SK-N-SH (cell line): ENCODE measurements around the gene MTHFD1L. TPM values are rescaled to one million over a fixed set of nuclear protein-coding genes. Genes with fewer than 3 reads are reported as not detected.

Source experiments
- CTCF ChIA-PET: fragments of 300-600, 350-600 bp; formaldehyde crosslinking; extraction: SDS; loops from one replicate; lab custom pipeline; 2021; lab: Yijun Ruan, JAX
- POLR2A ChIA-PET: fragments of 350-600 bp; sonication (Branson Sonifier 250); formaldehyde crosslinking; extraction: SDS; loops from one replicate; lab custom pipeline; 2020; ENCODE audit warnings: antibody characterized with exemption, inconsistent platforms; lab: Yijun Ruan, JAX
- DNase-seq: peaks from one replicate; pipeline ENCODE4 v3.0.0; 2012
- H2AFZ ChIP-seq: fragments of 200-600 bp; sonication (generic); 2 replicates; pipeline ENCODE4 v1.8.1; 2016; ENCODE audit warnings: antibody characterized with exemption, mild to moderate bottlenecking, low read depth
- H3F3A ChIP-seq: fragments of 200-600 bp; sonication (generic); replicated peaks from 2 replicates; pipeline ENCODE3; 2016; ENCODE audit warnings: antibody characterized with exemption, mild to moderate bottlenecking; ENCODE audit not compliant: insufficient read depth
- H3K27ac ChIP-seq, 2 experiments: fragments of 200-500 bp in 1 of 2; fragments of 200-600 bp in 1 of 2; sonication (Bioruptor generic) in 1 of 2; sonication (generic), shearing (Covaris generic) in 1 of 2; 2 replicates each; pipeline versions ENCODE4 v1.5.1 to v1.6.1; 2014 to 2016; ENCODE audit warnings: low read depth in 2 of 2, inconsistent platforms in 1 of 2, low read length in 1 of 2, mild to moderate bottlenecking in 1 of 2, mixed read lengths in 1 of 2
- H3K27me3 ChIP-seq: fragments of 200-600 bp; sonication (generic), shearing (Covaris generic); 2 replicates; pipeline ENCODE4 v1.6.1; 2016; ENCODE audit warnings: mixed run types; ENCODE audit not compliant: insufficient read depth
- H3K36me3 ChIP-seq, 2 experiments: fragments of 200-500 bp in 1 of 2; fragments of 200-600 bp in 1 of 2; sonication (Bioruptor generic) in 1 of 2; sonication (generic) in 1 of 2; replicated peaks in 1 of 2; 2 replicates each; pipeline versions ENCODE3 to v1.5.1; 2014 to 2016; ENCODE audit warnings: low read length in 1 of 2, mild to moderate bottlenecking in 1 of 2; ENCODE audit not compliant: insufficient read depth in 2 of 2, control insufficient read depth in 1 of 2
- H3K4me1 ChIP-seq, 2 experiments: fragments of 200-500 bp in 1 of 2; fragments of 200-600 bp in 1 of 2; sonication (Bioruptor generic) in 1 of 2; sonication (generic), shearing (Covaris generic) in 1 of 2; 2 replicates each; pipeline versions ENCODE4 v1.5.1 to v1.6.1; 2014 to 2016; ENCODE audit warnings: low read depth in 1 of 2, low read length in 1 of 2, mixed run types in 1 of 2; ENCODE audit not compliant: insufficient read depth in 2 of 2, control insufficient read depth in 1 of 2
- H3K4me2 ChIP-seq: fragments of 200-600 bp; sonication (generic), shearing (Covaris generic); 2 replicates; pipeline ENCODE4 v1.6.1; 2017; ENCODE audit warnings: mixed run types
- H3K4me3 ChIP-seq, 2 experiments: fragments of 200-500 bp in 1 of 2; fragments of 200-600 bp in 1 of 2; sonication (Bioruptor generic) in 1 of 2; sonication (generic), shearing (Covaris generic) in 1 of 2; 2 replicates each; pipeline versions ENCODE4 v1.5.1 to v1.8.1; 2014 to 2016; ENCODE audit warnings: low read depth in 2 of 2, inconsistent platforms in 1 of 2, low read length in 1 of 2, mild to moderate bottlenecking in 1 of 2, mixed read lengths in 1 of 2, moderate library complexity in 1 of 2
- H3K79me2 ChIP-seq: fragments of 200-600 bp; sonication (generic); 2 replicates; pipeline ENCODE4 v1.8.1; 2017; ENCODE audit warnings: mild to moderate bottlenecking; ENCODE audit not compliant: insufficient read depth
- H3K9ac ChIP-seq: fragments of 200-600 bp; sonication (generic); 2 replicates; pipeline ENCODE4 v1.6.1; 2017; ENCODE audit warnings: mixed run types
- H3K9me2 ChIP-seq: fragments of 200-600 bp; sonication (generic); 2 replicates; pipeline ENCODE4 v1.6.1; 2017; ENCODE audit warnings: mixed run types
- H3K9me3 ChIP-seq: fragments of 200-600 bp; sonication (generic); 2 replicates; pipeline ENCODE4 v1.6.1; 2017; ENCODE audit warnings: mixed run types, mild to moderate bottlenecking, moderate library complexity
- H4K20me1 ChIP-seq: fragments of 200-600 bp; sonication (generic); 2 replicates; pipeline ENCODE4 v1.6.1; 2017; ENCODE audit warnings: mild to moderate bottlenecking, mixed run types; ENCODE audit not compliant: insufficient read depth
- CHD2 ChIP-seq: fragments of 150-350 bp; IDR thresholded peaks from 2 replicates; pipeline ENCODE4 v1.6.1; 2018; ENCODE audit warnings: low read length; ENCODE audit not compliant: partially characterized antibody
- MEF2A ChIP-seq: IDR thresholded peaks from 2 replicates; pipeline ENCODE4 v1.4.0; 2012; ENCODE audit warnings: low read depth, borderline replicate concordance
- RCOR1 ChIP-seq: fragments of 150-350 bp; IDR thresholded peaks from 2 replicates; pipeline ENCODE4 v1.6.1; 2017; ENCODE audit warnings: antibody characterized with exemption, low read length
- SIN3A ChIP-seq: IDR thresholded peaks from 2 replicates; pipeline ENCODE4 v1.6.1; 2012; ENCODE audit warnings: low read depth, mild to moderate bottlenecking, low read length, moderate library complexity, borderline replicate concordance
- TEAD4 ChIP-seq: IDR thresholded peaks from 2 replicates; pipeline ENCODE4 v1.4.0; 2012; ENCODE audit warnings: mild to moderate bottlenecking, borderline replicate concordance; ENCODE audit not compliant: insufficient read depth
- WGBS: methylation state at CpG from one replicate; pipeline ENCODE4 v1.1.6; 2017; ENCODE audit warnings: low lambda C conversion rate; 5-methylcytosine and 5-hydroxymethylcytosine counted together
- polyA plus RNA-seq, 3 experiments: library from polyadenylated mRNA; depleted of rRNA; stranded (reverse); fragments of >200 nt; gene quantifications; 2 replicates each; pipeline ENCODE4 v1.2.3, GENCODE V29; 2012
- TF ChIP-seq, protein P1 (sequence below): fragments of 150-350 bp; IDR thresholded peaks from 2 replicates; pipeline ENCODE4 v1.6.1; 2016; ENCODE audit warnings: mild to moderate bottlenecking, low read depth, low read length
- TF ChIP-seq, protein P2 (sequence below): IDR thresholded peaks from 2 replicates; pipeline ENCODE4; 2012
- TF ChIP-seq, protein P3 (sequence below): IDR thresholded peaks from 2 replicates; pipeline ENCODE4 v1.4.0; 2012; ENCODE audit warnings: low read depth, borderline replicate concordance

MTHFD1L gene
- polyA plus RNA-seq, 1 of the 3 experiments (the other 2 are of a cell fraction) = 37.0 TPM

DNA sequence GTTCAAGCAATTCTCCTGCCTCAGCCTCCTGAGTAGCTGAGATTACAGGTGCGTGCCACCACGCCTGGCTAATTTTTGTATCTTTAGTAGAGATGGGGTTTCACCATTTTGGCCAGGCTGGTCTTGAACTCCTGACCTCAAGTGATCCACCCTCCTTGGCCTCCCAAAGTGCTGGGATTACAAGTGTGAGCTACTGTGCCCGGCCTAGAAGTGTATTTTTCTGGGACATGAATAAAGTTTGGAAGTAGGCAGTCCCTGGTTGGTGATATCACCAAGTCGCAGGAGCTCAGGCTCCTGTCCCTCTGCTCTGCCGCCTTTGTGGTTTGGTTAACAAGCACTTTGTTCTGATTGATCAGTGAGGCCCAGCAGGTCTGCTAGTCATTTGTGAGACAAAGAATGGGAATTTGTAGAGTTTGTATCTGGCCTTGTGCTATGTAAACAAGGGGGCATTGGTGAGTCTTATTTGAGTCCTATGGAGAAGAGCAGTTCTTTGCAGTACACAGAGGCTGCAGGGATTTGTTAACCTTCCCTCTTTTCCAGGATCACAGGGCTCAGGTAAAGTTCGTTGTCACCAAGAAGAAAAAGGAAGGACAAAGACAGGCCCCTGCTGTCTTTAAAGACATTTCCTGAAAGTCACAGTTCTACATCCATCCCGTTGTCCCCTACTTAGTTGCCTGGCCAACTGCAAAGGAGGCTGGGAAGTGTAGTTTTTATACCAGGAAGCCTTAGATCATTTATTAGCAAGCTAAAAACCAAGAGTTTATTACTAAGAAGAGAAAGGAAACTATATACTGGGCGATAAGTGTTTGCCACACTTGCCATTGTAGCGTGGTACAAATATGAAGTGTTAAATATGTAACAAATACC, 13.1 kb downstream of the MTHFD1L start:
- peaks cover 11 to 13% of the 10 kb centered on the region in 2 experiments; a peak in 3 of 4 replicates for H3K4me1 ChIP-seq
- no peak for DNase-seq
- POLR2A ChIA-PET = no interaction called here
- H3K79me2 ChIP-seq = peaks cover 90% of the 10 kb centered on the region
- H3K4me3 ChIP-seq = no peak overlapping the region
- CTCF ChIA-PET = interaction anchor here (0.8 to 2.0 kb wide), 3 partner anchors 13 to 456 kb away, joined by 3 to 10 read pairs (median 5); no protein-coding TSS in a partner anchor
- TF ChIP-seq RCOR1 = no peak
- TF ChIP-seq, protein P1, sequence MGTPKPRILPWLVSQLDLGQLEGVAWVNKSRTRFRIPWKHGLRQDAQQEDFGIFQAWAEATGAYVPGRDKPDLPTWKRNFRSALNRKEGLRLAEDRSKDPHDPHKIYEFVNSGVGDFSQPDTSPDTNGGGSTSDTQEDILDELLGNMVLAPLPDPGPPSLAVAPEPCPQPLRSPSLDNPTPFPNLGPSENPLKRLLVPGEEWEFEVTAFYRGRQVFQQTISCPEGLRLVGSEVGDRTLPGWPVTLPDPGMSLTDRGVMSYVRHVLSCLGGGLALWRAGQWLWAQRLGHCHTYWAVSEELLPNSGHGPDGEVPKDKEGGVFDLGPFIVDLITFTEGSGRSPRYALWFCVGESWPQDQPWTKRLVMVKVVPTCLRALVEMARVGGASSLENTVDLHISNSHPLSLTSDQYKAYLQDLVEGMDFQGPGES = no peak
- TF ChIP-seq, protein P2, sequence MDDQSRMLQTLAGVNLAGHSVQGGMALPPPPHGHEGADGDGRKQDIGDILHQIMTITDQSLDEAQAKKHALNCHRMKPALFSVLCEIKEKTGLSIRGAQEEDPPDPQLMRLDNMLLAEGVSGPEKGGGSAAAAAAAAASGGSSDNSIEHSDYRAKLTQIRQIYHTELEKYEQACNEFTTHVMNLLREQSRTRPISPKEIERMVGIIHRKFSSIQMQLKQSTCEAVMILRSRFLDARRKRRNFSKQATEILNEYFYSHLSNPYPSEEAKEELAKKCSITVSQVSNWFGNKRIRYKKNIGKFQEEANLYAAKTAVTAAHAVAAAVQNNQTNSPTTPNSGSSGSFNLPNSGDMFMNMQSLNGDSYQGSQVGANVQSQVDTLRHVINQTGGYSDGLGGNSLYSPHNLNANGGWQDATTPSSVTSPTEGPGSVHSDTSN = no peak
- TF ChIP-seq TEAD4 = no peak
- TF ChIP-seq MEF2A = no peak
- H3K27ac ChIP-seq = no peak overlapping the region
- H3K9ac ChIP-seq = no peak overlapping the region
- no peak overlapping the region for H2AFZ ChIP-seq
- H3K27me3 ChIP-seq = no peaks in the 10 kb centered on the region
- 95% methylated on average over 8 of the region's 9 CpGs for WGBS
- no peaks in the 10 kb centered on the region for H3K9me3 ChIP-seq
- H3F3A ChIP-seq = peaks cover 33% of the 10 kb centered on the region
- no peak overlapping the region for H3K4me2 ChIP-seq
- peaks cover 15 to 35% of the 10 kb centered on the region in 2 experiments for H3K36me3 ChIP-seq
- H3K9me2 ChIP-seq = no peaks in the 10 kb centered on the region
- H4K20me1 ChIP-seq = peaks cover 40% of the 10 kb centered on the region

DNA sequence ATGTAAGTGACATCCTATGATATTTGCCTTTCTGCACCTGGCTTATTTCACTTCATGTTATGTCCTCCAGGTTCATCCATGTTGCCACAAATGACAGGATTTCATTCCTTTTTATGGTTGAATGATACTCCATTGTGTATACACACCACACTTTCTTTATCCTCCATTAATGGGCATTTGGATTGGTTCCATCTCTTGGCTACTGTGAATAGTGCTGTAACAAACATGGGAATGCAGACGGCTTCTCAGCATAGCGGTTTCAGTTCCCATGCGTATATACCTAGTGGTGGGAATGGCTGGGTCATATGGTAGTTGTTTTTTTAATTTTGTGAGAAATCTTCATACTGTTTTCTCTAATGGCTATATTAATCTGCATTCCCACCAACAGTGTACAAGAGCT, 14.8 kb downstream of the MTHFD1L start:
- Histone ChIP-seq H4K20me1 (peaks cover 23% of the 10 kb centered on the region), H3K79me2 (peaks cover 84% of the 10 kb centered on the region), H3K9me2 (no peaks in the 10 kb centered on the region), H2AFZ (no peak overlapping the region), H3K4me1 (peaks cover 11 to 13% of the 10 kb centered on the region in 2 experiments; a peak in 3 of 4 replicates), H3K9ac (no peak overlapping the region), H3K36me3 (peaks cover 22 to 46% of the 10 kb centered on the region in 2 experiments), H3K4me2 (no peak overlapping the region), H3K27ac (no peak overlapping the region), H3F3A (peaks cover 33% of the 10 kb centered on the region), H3K4me3 (no peak overlapping the region), H3K9me3 (no peaks in the 10 kb centered on the region), H3K27me3 (no peaks in the 10 kb centered on the region)
- DNase-seq = no peak
- ChIA-PET CTCF (interaction anchor here (1.1 to 1.2 kb wide), 2 partner anchors 12 to 14 kb away, joined by 3 read pairs; no protein-coding TSS in a partner anchor), POLR2A (interaction anchor here (1.2 kb wide), 1 partner anchor 14 kb away, joined by 3 read pairs; the partner anchor contains the start of gene MTHFD1L)
- no peak for TF ChIP-seq SIN3A
- no peak for TF ChIP-seq CHD2
- TF ChIP-seq, protein P3, sequence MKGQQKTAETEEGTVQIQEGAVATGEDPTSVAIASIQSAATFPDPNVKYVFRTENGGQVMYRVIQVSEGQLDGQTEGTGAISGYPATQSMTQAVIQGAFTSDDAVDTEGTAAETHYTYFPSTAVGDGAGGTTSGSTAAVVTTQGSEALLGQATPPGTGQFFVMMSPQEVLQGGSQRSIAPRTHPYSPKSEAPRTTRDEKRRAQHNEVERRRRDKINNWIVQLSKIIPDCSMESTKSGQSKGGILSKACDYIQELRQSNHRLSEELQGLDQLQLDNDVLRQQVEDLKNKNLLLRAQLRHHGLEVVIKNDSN = no peak
- no peak for TF ChIP-seq RCOR1
- 91% methylated on average over 3 of the region's 3 CpGs for WGBS
